GM18870 (cell line): ENCODE data around the gene PTPRD.
"Not testable (repeated sequence)": the region's sequence is repeated elsewhere in the genome, so short reads cannot be mapped to it uniquely, and the experiment has no call there.

Source experiments
- ATAC-seq: cut with Tn5 transposase; IDR thresholded peaks from one replicate; pipeline ENCODE4 v1.9.1; 2021; ENCODE audit warnings: moderate library complexity; ENCODE audit not compliant: unreplicated experiment

PTPRD gene

GRCh38 chr9:9552665-9553064 is 1060.1 kb downstream of the PTPRD start:
- no peak for ATAC-seq

GRCh38 chr9:9538766-9539165 is 1074.0 kb downstream of the PTPRD start:
- no peak for ATAC-seq

GRCh38 chr9:9538356-9538755 is 1074.4 kb downstream of the PTPRD start:
- ATAC-seq = no peak

- ATAC-seq = no peak
Measured at GRCh38 chr9:9536523-9536922, 1076.3 kb downstream of the PTPRD start.

- no peak for ATAC-seq
Measured at GRCh38 chr9:9523476-9524139, 1089.2 kb downstream of the PTPRD start.

GRCh38 chr9:9522406-9522805 is 1090.4 kb downstream of the PTPRD start:
- no peak for ATAC-seq

- ATAC-seq = no peak
Measured at GRCh38 chr9:9521033-9521779, 1091.6 kb downstream of the PTPRD start.

GRCh38 chr9:9504869-9505268 is 1107.9 kb downstream of the PTPRD start:
- ATAC-seq = no peak

GRCh38 chr9:9499546-9499945 is 1113.3 kb downstream of the PTPRD start:
- ATAC-seq = no peak

GRCh38 chr9:9498846-9499245 is 1114.0 kb downstream of the PTPRD start:
- no peak for ATAC-seq

GRCh38 chr9:9498128-9498527 is 1114.7 kb downstream of the PTPRD start:
- ATAC-seq = no peak

- no peak for ATAC-seq
Measured at GRCh38 chr9:9494336-9494735, 1118.5 kb downstream of the PTPRD start.

GRCh38 chr9:9492506-9492905 is 1120.3 kb downstream of the PTPRD start:
- ATAC-seq = no peak

GRCh38 chr9:9489183-9489582 is 1123.6 kb downstream of the PTPRD start:
- no peak for ATAC-seq

- ATAC-seq = no peak
Measured at GRCh38 chr9:9483175-9483574, 1129.6 kb downstream of the PTPRD start.

GRCh38 chr9:9478741-9479140 is 1134.1 kb downstream of the PTPRD start:
- no peak for ATAC-seq

GRCh38 chr9:9469271-9469670 is 1143.5 kb downstream of the PTPRD start:
- no peak for ATAC-seq

- ATAC-seq = not testable (repeated sequence)
Measured at GRCh38 chr9:9441874-9442273, 1170.9 kb downstream of the PTPRD start.

GRCh38 chr9:9437641-9438040 is 1175.2 kb downstream of the PTPRD start:
- ATAC-seq = no peak

- not testable (repeated sequence) for ATAC-seq
Measured at GRCh38 chr9:9426454-9426853, 1186.3 kb downstream of the PTPRD start.

GRCh38 chr9:9412241-9412640 is 1200.6 kb downstream of the PTPRD start:
- ATAC-seq = no peak

- no peak for ATAC-seq
Measured at GRCh38 chr9:9410736-9411135, 1202.1 kb downstream of the PTPRD start.

- no peak for ATAC-seq
Measured at GRCh38 chr9:9399982-9400381, 1212.8 kb downstream of the PTPRD start.
